H1 (cell line): ENCODE data around the gene CAMTA1. TPM values are rescaled to one million over a fixed set of nuclear protein-coding genes. Genes with fewer than 3 reads are reported as not detected.
"Not testable (repeated sequence)": the region's sequence is repeated elsewhere in the genome, so short reads cannot be mapped to it uniquely, and the experiment has no call there.

Experiments
- CTCF ChIA-PET: fragments of 300-600 bp; sonication (Branson Sonifier 250); formaldehyde crosslinking; loops from one replicate; lab custom pipeline; 2021; ENCODE audit not compliant: partially characterized antibody; lab: Charles Lee
- POLR2A ChIA-PET: fragments of 300-600 bp; sonication (Branson Sonifier 250); formaldehyde crosslinking; loops from one replicate; lab custom pipeline; 2021; ENCODE audit warnings: inconsistent platforms; ENCODE audit not compliant: partially characterized antibody; lab: Charles Lee
- DNase-seq, 2 experiments: peaks; one replicate each; pipeline versions ENCODE4 v3.0.0 to v3.0.0-alpha.2; 2010 to 2022; ENCODE audit warnings: low spot score in 2 of 2, low read depth in 1 of 2, mixed read lengths in 1 of 2
- FAIRE-seq: peaks from 2 replicates; lab custom pipeline; 2011; peaks lifted over from hg19 to GRCh38; lab: Jason Lieb, UNC
- H2AFZ ChIP-seq: 2 replicates; pipeline ENCODE4 v1.8.1; 2012; ENCODE audit warnings: low read length, inconsistent platforms
- H2AK5ac ChIP-seq: 2 replicates; pipeline ENCODE4 v1.6.1; 2013; ENCODE audit warnings: low read depth, low read length
- H2BK120ac ChIP-seq: replicated peaks from 2 replicates; pipeline ENCODE3; 2013; ENCODE audit warnings: low read depth, low read length, inconsistent platforms
- H2BK12ac ChIP-seq: 2 replicates; pipeline ENCODE4 v1.6.1; 2013; ENCODE audit warnings: low read depth, low read length
- H2BK15ac ChIP-seq: 2 replicates; pipeline ENCODE4 v1.6.1; 2013; ENCODE audit warnings: low read length
- H2BK20ac ChIP-seq: 2 replicates; pipeline ENCODE4 v1.6.1; 2013; ENCODE audit warnings: low read length
- H2BK5ac ChIP-seq: 2 replicates; pipeline ENCODE4 v1.6.1; 2013; ENCODE audit warnings: low read depth, low read length
- H3K14ac ChIP-seq: 2 replicates; pipeline ENCODE4 v1.6.1; 2013; ENCODE audit warnings: inconsistent platforms; ENCODE audit not compliant: insufficient read length
- H3K18ac ChIP-seq: 2 replicates; pipeline ENCODE4 v1.6.1; 2013; ENCODE audit warnings: low read length; ENCODE audit errors: extremely low read depth
- H3K23ac ChIP-seq: 2 replicates; pipeline ENCODE4 v1.6.1; 2013; ENCODE audit warnings: inconsistent platforms; ENCODE audit not compliant: insufficient read length
- H3K23me2 ChIP-seq: 2 replicates; pipeline ENCODE4 v1.6.1; 2013; ENCODE audit warnings: low read depth, low read length
- H3K27ac ChIP-seq: 2 replicates; pipeline ENCODE4 v1.6.1; 2011; ENCODE audit warnings: low read depth, low read length, inconsistent platforms
- H3K27me3 ChIP-seq, 4 experiments: replicated peaks in 1 of 4; 1 replicate in 1 of 4; 2 replicates in 3 of 4; pipeline versions ENCODE4 v1.6.1 to v1.8.1; 2011 to 2013; ENCODE audit warnings: low read length in 3 of 4, mild to moderate bottlenecking in 3 of 4, inconsistent platforms in 2 of 4, mixed read lengths in 2 of 4, moderate library complexity in 1 of 4; ENCODE audit not compliant: control insufficient read depth in 3 of 4, insufficient read depth in 3 of 4; ENCODE audit errors: extremely low read depth in 1 of 4
- H3K36me3 ChIP-seq, 4 experiments: 2 replicates each; pipeline versions ENCODE4 v1.6.1 to v1.8.1; 2011 to 2013; ENCODE audit warnings: mild to moderate bottlenecking in 4 of 4, low read length in 3 of 4, moderate library complexity in 2 of 4, control low read depth in 1 of 4, inconsistent platforms in 1 of 4; ENCODE audit not compliant: insufficient read depth in 4 of 4, control insufficient read depth in 2 of 4
- H3K4ac ChIP-seq: replicated peaks from 2 replicates; pipeline ENCODE3; 2013; ENCODE audit warnings: low read length, low read depth, mixed read lengths, inconsistent platforms; ENCODE audit not compliant: insufficient read length
- H3K4me1 ChIP-seq, 4 experiments: replicated peaks in 1 of 4; 1 replicate in 1 of 4; 2 replicates in 3 of 4; pipeline versions ENCODE4 v1.6.1 to v1.8.1; 2011 to 2013; ENCODE audit warnings: low read length in 3 of 4, inconsistent platforms in 2 of 4, mixed read lengths in 1 of 4; ENCODE audit not compliant: insufficient read depth in 4 of 4, control insufficient read depth in 3 of 4
- H3K4me2 ChIP-seq, 2 experiments: 2 replicates each; pipeline versions ENCODE4 v1.6.1 to v1.8.1; 2011 to 2013; ENCODE audit warnings: low read depth in 2 of 2, low read length in 2 of 2, control low read depth in 1 of 2, inconsistent platforms in 1 of 2, mild to moderate bottlenecking in 1 of 2; ENCODE audit not compliant: insufficient read depth in 1 of 2
- H3K4me3 ChIP-seq, 4 experiments: fragments of 200-600, 300-600 bp in 1 of 4; sonication (generic), shearing (Covaris generic), sonication (Bioruptor Twin) in 1 of 4; 2 replicates each; pipeline versions ENCODE4 v1.5.1 to v1.8.1; 2011 to 2016; ENCODE audit warnings: low read length in 4 of 4, low read depth in 3 of 4, control low read depth in 2 of 4, inconsistent platforms in 2 of 4, mild to moderate bottlenecking in 2 of 4, mixed read lengths in 1 of 4, moderate library complexity in 1 of 4; ENCODE audit not compliant: insufficient read depth in 2 of 4; ENCODE audit errors: extremely low read depth in 1 of 4
- H3K56ac ChIP-seq: replicated peaks from 2 replicates; pipeline ENCODE3; 2013; ENCODE audit warnings: low read depth, mild to moderate bottlenecking, mixed read lengths, low read length, inconsistent platforms; ENCODE audit not compliant: insufficient read length
- H3K79me1 ChIP-seq: 2 replicates; pipeline ENCODE4 v1.6.1; 2013; ENCODE audit warnings: low read depth, low read length, control low read depth
- H3K79me2 ChIP-seq, 2 experiments: 2 replicates each; pipeline versions ENCODE4 v1.6.1 to v1.8.1; 2012 to 2013; ENCODE audit warnings: low read length in 2 of 2, mild to moderate bottlenecking in 2 of 2, inconsistent platforms in 1 of 2; ENCODE audit not compliant: insufficient read depth in 2 of 2, control insufficient read depth in 1 of 2
- H3K9ac ChIP-seq, 4 experiments: replicated peaks in 1 of 4; 1 replicate in 1 of 4; 2 replicates in 3 of 4; pipeline versions ENCODE4 v1.6.1 to v1.8.1; 2011 to 2013; ENCODE audit warnings: low read depth in 3 of 4, low read length in 3 of 4, control low read depth in 2 of 4, mild to moderate bottlenecking in 2 of 4, moderate library complexity in 2 of 4, inconsistent platforms in 1 of 4; ENCODE audit errors: extremely low read depth in 1 of 4
- H3K9me3 ChIP-seq, 2 experiments: 2 replicates each; pipeline versions ENCODE4 v1.6.1 to v1.8.1; 2012 to 2013; ENCODE audit warnings: mild to moderate bottlenecking in 2 of 2, moderate library complexity in 2 of 2, control low read depth in 1 of 2, inconsistent platforms in 1 of 2, low read depth in 1 of 2, low read length in 1 of 2, mixed read lengths in 1 of 2; ENCODE audit not compliant: insufficient read depth in 2 of 2
- H4K20me1 ChIP-seq, 2 experiments: replicated peaks in 1 of 2; 2 replicates each; pipeline versions ENCODE3 to v1.8.1; 2011 to 2013; ENCODE audit warnings: inconsistent platforms in 2 of 2, low read length in 2 of 2, mild to moderate bottlenecking in 1 of 2; ENCODE audit not compliant: insufficient read depth in 2 of 2, control insufficient read depth in 1 of 2
- H4K5ac ChIP-seq: 2 replicates; pipeline ENCODE4 v1.6.1; 2013; ENCODE audit warnings: low read length, low read depth, mixed read lengths, inconsistent platforms; ENCODE audit not compliant: insufficient read length
- H4K8ac ChIP-seq: 2 replicates; pipeline ENCODE4 v1.8.0; 2013; ENCODE audit warnings: mild to moderate bottlenecking, moderate library complexity, low read length, inconsistent platforms; ENCODE audit not compliant: insufficient read depth; ENCODE audit errors: extremely low read depth
- H4K91ac ChIP-seq: replicated peaks from 2 replicates; pipeline ENCODE3; 2013; ENCODE audit warnings: low read length, mixed read lengths, inconsistent platforms; ENCODE audit not compliant: insufficient read length
- WGBS, 2 experiments: shearing (Covaris generic) in 1 of 2; methylation state at CpG; one replicate each; pipeline versions ENCODE4 v1.1.6 to v1.1.7; 2013 to 2015; ENCODE audit warnings: low lambda C conversion rate in 2 of 2, mixed read lengths in 2 of 2, inconsistent platforms in 1 of 2, low coverage in 1 of 2, missing lambda C conversion rate in 1 of 2; ENCODE audit not compliant: insufficient replicate concordance in 2 of 2, insufficient coverage in 1 of 2, insufficient read length in 1 of 2; ENCODE audit errors: extremely low coverage in 1 of 2, missing lambda C conversion rate in 1 of 2; 5-methylcytosine and 5-hydroxymethylcytosine counted together
- polyA plus RNA-seq, 7 experiments: library from polyadenylated mRNA; depleted of rRNA in 3 of 7; stranded (reverse) in 5 of 7; unstranded in 2 of 7; fragments of >200 nt in 5 of 7; fragments of 200-250 nt in 2 of 7; gene quantifications; 1 replicate in 5 of 7; 2 replicates in 1 of 7; 4 replicates in 1 of 7; pipeline versions ENCODE4 v1.2.1 to v1.2.3, GENCODE V29; 2011 to 2013; ENCODE audit warnings: missing spikeins in 2 of 7, mixed read lengths in 2 of 7
- total RNA-seq: library from RNA; stranded (reverse); fragmentation: NEBNext Ultra II Directional; extraction: Animal tissue kit (Norgen Biotek cat#: 25700); gene quantifications from 2 replicates; pipeline ENCODE4 v1.2.1, GENCODE V29; 2021

Gene CAMTA1
- total and polyA plus RNA-seq, 2 of the 8 experiments (the other 6 are each of a cell fraction or from before 2014, with no cell fraction given): 65.0 to 119 TPM

- H3K4me2 ChIP-seq, H2BK120ac ChIP-seq, FAIRE-seq, H3K9ac ChIP-seq, H3K23ac ChIP-seq, H4K20me1 ChIP-seq, H2BK5ac ChIP-seq, H2AK5ac ChIP-seq, POLR2A ChIA-PET, H3K27me3 ChIP-seq, H3K14ac ChIP-seq, H2BK15ac ChIP-seq, H4K5ac ChIP-seq, H3K79me1 ChIP-seq, H3K4me3 ChIP-seq, H3K4me1 ChIP-seq, H3K23me2 ChIP-seq, H3K79me2 ChIP-seq, H4K91ac ChIP-seq, H3K27ac ChIP-seq, H3K18ac ChIP-seq, H2BK20ac ChIP-seq, H3K56ac ChIP-seq, H2BK12ac ChIP-seq, H3K4ac ChIP-seq, H4K8ac ChIP-seq, H2AFZ ChIP-seq, H3K36me3 ChIP-seq, H3K9me3 ChIP-seq: not testable (repeated sequence)
- CTCF ChIA-PET: interaction anchor here (0.6 to 1.2 kb wide), 3 partner anchors 13 to 21 kb away, joined by 3 to 5 read pairs (median 3); no protein-coding TSS in a partner anchor
- 93% methylated on average over 7 of the region's 7 CpGs; no CpG with 5 or more reads in 1 of the 2 experiments for WGBS, 2 experiments
- peak in 1 of 2 experiments; percentile 3 for DNase-seq
Observed at GRCh38 chr1:7330726-7331125, 545.5 kb downstream of the CAMTA1 start.
